Lower leg skin (tissue), 3 donors: ENCODE results near the gene MPP3.
"Not testable (repeated sequence)": the region's sequence is repeated elsewhere in the genome, so short reads cannot be mapped to it uniquely, and the experiment has no call there.

ENCODE experiments used
- CTCF ChIP-seq, 3 donors: fragments of 450-650 bp; IDR thresholded peaks; one replicate each; pipeline ENCODE4 v1.5.1; 2016; ENCODE audit warnings: antibody characterized with exemption in 3 of 3, mild to moderate bottlenecking in 3 of 3, moderate library complexity in 2 of 3
- POLR2A ChIP-seq, 2 donors: fragments of 450-650 bp; IDR thresholded peaks; one replicate each; pipeline ENCODE4 v1.6.1; 2016 to 2017; ENCODE audit warnings: antibody characterized with exemption in 2 of 2, mild to moderate bottlenecking in 1 of 2, moderate library complexity in 1 of 2

GRCh38 chr17:43792668-43793067 is 40.3 kb downstream of the MPP3 start:
- TF ChIP-seq CTCF, POLR2A (IDR thresholded peaks at IDR 0.05): not testable (repeated sequence)
